Fibroblast of lung (primary cell): ENCODE data around the gene ZNF548. TPM values are rescaled to one million over a fixed set of nuclear protein-coding genes. Genes with fewer than 3 reads are reported as not detected.

Experiments used
- DNase-seq, 2 donors: peaks; one replicate each; pipeline versions ENCODE4 v3.0.0 to v3.0.0-alpha.2; 2010; ENCODE audit warnings: low read depth in 2 of 2
- H2AFZ ChIP-seq: 2 replicates; pipeline ENCODE4 v1.5.1; 2012; ENCODE audit warnings: low read length, control low read depth, inconsistent platforms
- H3K27ac ChIP-seq: 2 replicates; pipeline ENCODE4 v1.5.1; 2011; ENCODE audit warnings: low read length, control low read depth; ENCODE audit not compliant: insufficient read depth
- H3K27me3 ChIP-seq: 2 replicates; pipeline ENCODE4 v1.5.1; 2011; ENCODE audit warnings: mild to moderate bottlenecking, low read length; ENCODE audit not compliant: control insufficient read depth, insufficient read depth
- H3K36me3 ChIP-seq: 2 replicates; pipeline ENCODE4 v1.5.1; 2011; ENCODE audit warnings: low read length; ENCODE audit not compliant: control insufficient read depth, insufficient read depth
- H3K4me1 ChIP-seq: 2 replicates; pipeline ENCODE4 v1.5.1; 2011; ENCODE audit warnings: low read length; ENCODE audit not compliant: control insufficient read depth, insufficient read depth; ENCODE audit errors: extremely low read depth
- H3K4me2 ChIP-seq: 2 replicates; pipeline ENCODE4 v1.5.1; 2011; ENCODE audit warnings: low read length, control low read depth; ENCODE audit not compliant: insufficient read depth; ENCODE audit errors: extremely low read depth
- H3K4me3 ChIP-seq, 4 experiments: fragments of 200-600 bp in 1 of 4; sonication (generic) in 1 of 4; replicated peaks in 1 of 4; 2 replicates each; pipeline ENCODE4 v1.5.1; 2011 to 2016; ENCODE audit warnings: low read length in 4 of 4, low read depth in 3 of 4, mild to moderate bottlenecking in 3 of 4, control low read depth in 2 of 4, inconsistent platforms in 1 of 4, mixed read lengths in 1 of 4; ENCODE audit not compliant: insufficient read depth in 1 of 4; ENCODE audit errors: control extremely low read depth in 1 of 4
- H3K79me2 ChIP-seq: 2 replicates; pipeline ENCODE4 v1.5.1; 2012; ENCODE audit warnings: mild to moderate bottlenecking, low read length, inconsistent platforms; ENCODE audit not compliant: control insufficient read depth, insufficient read depth
- H3K9ac ChIP-seq: 2 replicates; pipeline ENCODE4 v1.5.1; 2011; ENCODE audit warnings: mild to moderate bottlenecking, low read length, control low read depth; ENCODE audit not compliant: insufficient read depth
- H3K9me3 ChIP-seq: 2 replicates; pipeline ENCODE4 v1.5.1; 2012; ENCODE audit warnings: low read depth, low read length; ENCODE audit not compliant: control insufficient read depth, insufficient read depth
- H4K20me1 ChIP-seq: 2 replicates; pipeline ENCODE4 v1.5.1; 2011; ENCODE audit warnings: low read length; ENCODE audit not compliant: control insufficient read depth, insufficient read depth; ENCODE audit errors: extremely low read depth
- CTCF ChIP-seq, 2 donors: IDR thresholded peaks in 1 of 2; conservative IDR thresholded peaks in 1 of 2; 1 replicate in 1 of 2; 2 replicates in 1 of 2; pipeline ENCODE4 v1.5.1; 2011 to 2012; ENCODE audit warnings: low read length in 2 of 2, control low read depth in 1 of 2, inconsistent platforms in 1 of 2, low read depth in 1 of 2, mild to moderate bottlenecking in 1 of 2
- EZH2 ChIP-seq: IDR thresholded peaks from 2 replicates; pipeline ENCODE4 v1.5.1; 2012; ENCODE audit warnings: low read length, control low read depth, mild to moderate bottlenecking; ENCODE audit errors: missing control alignments
- polyA plus RNA-seq, 2 donors: library from polyadenylated mRNA; depleted of rRNA in 1 of 2; stranded (reverse) in 1 of 2; unstranded in 1 of 2; fragments of >200 nt; gene quantifications; 2 replicates each; pipeline ENCODE4 v1.2.1, GENCODE V29; 2011 to 2012; ENCODE audit warnings: missing spikeins in 1 of 2
- total RNA-seq: library from RNA; depleted of rRNA; stranded (reverse); fragments of >200 nt; gene quantifications from 2 replicates; pipeline ENCODE4 v1.2.1, GENCODE V29; 2014

ZNF548 gene
- total and polyA plus RNA-seq, 2 donors (not counting 1 experiment from before 2014, with no cell fraction given), result 12.0 to 21.1 TPM

- Histone ChIP-seq H3K36me3 (peaks cover 15% of the 10 kb centered on the region), H3K79me2 (peaks cover 29% of the 10 kb centered on the region), H3K4me2 (no peak overlapping the region), H3K4me1 (no peaks in the 10 kb centered on the region), H3K9ac (no peak overlapping the region), H3K27ac (no peak overlapping the region), H2AFZ (no peak overlapping the region), H3K27me3 (no peaks in the 10 kb centered on the region), H4K20me1 (no peaks in the 10 kb centered on the region), H3K9me3 (no peaks in the 10 kb centered on the region), H3K4me3 (no peak overlapping the region)
- no peak for TF ChIP-seq CTCF (conservative IDR thresholded peaks at IDR 0.05 in 1 of 2, IDR thresholded peaks at IDR 0.05 in 1 of 2; ENCODE audit: low read depth in 1 of 2, low read length in 2 of 2)
- no peak for TF ChIP-seq EZH2
- DNase-seq, result no peak
Observed at GRCh38 chr19:57355916-57356315, 33.7 kb upstream of the ZNF548 start.

GRCh38 chr19:57357406-57357805 is 32.2 kb upstream of the ZNF548 start:
- H3K79me2 ChIP-seq, result peaks cover 16% of the 10 kb centered on the region
- H3K36me3 ChIP-seq, result peaks cover 15% of the 10 kb centered on the region

GRCh38 chr19:57359300-57359699 is 30.4 kb upstream of the ZNF548 start:
- Histone ChIP-seq H4K20me1 (no peaks in the 10 kb centered on the region), H3K36me3 (peaks cover 13% of the 10 kb centered on the region), H3K9me3 (no peaks in the 10 kb centered on the region), H3K27me3 (no peaks in the 10 kb centered on the region), H3K27ac (no peak overlapping the region), H3K79me2 (peaks cover 10% of the 10 kb centered on the region), H2AFZ (no peak overlapping the region), H3K4me3 (no peak overlapping the region), H3K9ac (no peak overlapping the region), H3K4me1 (peaks cover 3% of the 10 kb centered on the region), H3K4me2 (no peak overlapping the region)
- no peak for TF ChIP-seq EZH2
- no peak for TF ChIP-seq CTCF (conservative IDR thresholded peaks at IDR 0.05 in 1 of 2, IDR thresholded peaks at IDR 0.05 in 1 of 2; ENCODE audit: low read depth in 1 of 2, low read length in 2 of 2)
- no peak for DNase-seq

More at GRCh38 chr19:57357406-57357805, 32.2 kb upstream of the ZNF548 start:
- Histone ChIP-seq H3K27ac (no peak overlapping the region), H3K9ac (no peak overlapping the region), H2AFZ (no peak overlapping the region), H3K4me3 (no peak overlapping the region), H4K20me1 (no peaks in the 10 kb centered on the region), H3K9me3 (no peaks in the 10 kb centered on the region), H3K4me1 (peaks cover under 1% of the 10 kb centered on the region), H3K27me3 (no peaks in the 10 kb centered on the region), H3K4me2 (no peak overlapping the region)
- TF ChIP-seq EZH2 (no peak), CTCF (conservative IDR thresholded peaks at IDR 0.05 in 1 of 2, IDR thresholded peaks at IDR 0.05 in 1 of 2; ENCODE audit: low read depth in 1 of 2, low read length in 2 of 2) (no peak)
- no peak for DNase-seq
